Measurements from ENCODE around the gene MAD2L2.

Gene MAD2L2

GRCh38 chr1:11664336-11665065 lies 16.4 kb downstream of the MAD2L2 start:
- Histone ChIP-seq H3K27ac (peak overlapping the region; percentile 64 to 80), H3K4me3 (peak overlapping the region; percentile 84)
- no peak for DNase-seq (ENCODE audit: low spot score)
- TF ChIP-seq CTCF (IDR thresholded peaks at IDR 0.05), result no peak

- H3K4me3 ChIP-seq, result no peak overlapping the region
- no peak overlapping the region for H3K27ac ChIP-seq
- TF ChIP-seq CTCF (IDR thresholded peaks at IDR 0.05), result no peak
- no peak for DNase-seq (ENCODE audit: low spot score)
These were observed 19.8 kb downstream of the MAD2L2 start for GRCh38 chr1:11661103-11661502.

GRCh38 chr1:11659748-11660147 lies 21.2 kb downstream of the MAD2L2 start:
- DNase-seq (ENCODE audit: low spot score), result no peak
- TF ChIP-seq CTCF (IDR thresholded peaks at IDR 0.05), result no peak
- no peak overlapping the region for H3K4me3 ChIP-seq
- no peak overlapping the region for H3K27ac ChIP-seq

- DNase-seq (ENCODE audit: low spot score), result no peak
- Histone ChIP-seq H3K4me3 (no peak overlapping the region), H3K27ac (no peak overlapping the region)
- no peak for TF ChIP-seq CTCF (IDR thresholded peaks at IDR 0.05)
These were observed 22.4 kb downstream of the MAD2L2 start for GRCh38 chr1:11658542-11658941.

GRCh38 chr1:11657654-11658053 lies 23.3 kb downstream of the MAD2L2 start:
- H3K27ac ChIP-seq, result no peak overlapping the region
- DNase-seq (ENCODE audit: low spot score), result no peak
- H3K4me3 ChIP-seq, result no peak overlapping the region
- TF ChIP-seq CTCF (IDR thresholded peaks at IDR 0.05), result no peak

GRCh38 chr1:11654939-11655808 lies 25.8 kb downstream of the MAD2L2 start:
- no peak for TF ChIP-seq CTCF (IDR thresholded peaks at IDR 0.05)
- H3K4me3 ChIP-seq, result peak overlapping the region; percentile 91
- DNase-seq (ENCODE audit: low spot score), result no peak
- peak overlapping the region in 1 of 2 donors; percentile 75 for H3K27ac ChIP-seq

All from coronary artery (tissue), 2 donors.